Pancreas (tissue), 10 donors: ENCODE measurements around the gene GLP2R. TPM values are rescaled to one million over a fixed set of nuclear protein-coding genes. Genes with fewer than 3 reads are reported as not detected.
A peak's percentile ranks its signal among the peaks of the same experiment; 100 is the strongest.

ENCODE experiments used
- ATAC-seq, 4 donors: fragments of 200-7000 bp; cut with Tn5 transposase; one replicate each; pipeline versions ENCODE4 v1.8.0 to v1.9.1; 2020; ENCODE audit warnings: mild to moderate bottlenecking in 4 of 4, moderate library complexity in 4 of 4
- DNase-seq, 6 donors: peaks; one replicate each; pipeline ENCODE4 v3.0.0-alpha.2; 2020
- FAIRE-seq: peaks from 2 replicates; lab custom pipeline; 2012; peaks lifted over from hg19 to GRCh38; lab: Jason Lieb, UNC
- H3K27ac ChIP-seq, 4 donors: fragments of 200-600 bp; sonication (generic); 1 replicate in 3 of 4; 2 replicates in 1 of 4; pipeline versions ENCODE4 v1.5.0 to v1.8.0; 2020
- H3K27me3 ChIP-seq, 4 donors: fragments of 200-600 bp; one replicate each; pipeline ENCODE4 v1.8.0; 2021
- H3K36me3 ChIP-seq, 3 donors: fragments of 200-600 bp; sonication (generic) in 1 of 3; one replicate each; pipeline versions ENCODE4 v1.5.0 to v1.8.0; 2020 to 2021
- H3K4me1 ChIP-seq, 3 donors: fragments of 200-600 bp; one replicate each; pipeline ENCODE4 v1.8.0; 2021
- H3K4me3 ChIP-seq, 4 donors: fragments of 200-600 bp; sonication (generic) in 2 of 4; one replicate each; pipeline versions ENCODE4 v1.5.0 to v1.8.0; 2020 to 2021
- H3K9me3 ChIP-seq, 4 donors: fragments of 200-600 bp; one replicate each; pipeline ENCODE4 v1.8.0; 2021
- WGBS, 2 donors: extraction: QIAGEN DNeasy Blood & Tissue Kit; methylation state at CpG; one replicate each; pipeline ENCODE4 v1.1.7; 2013; 5-methylcytosine and 5-hydroxymethylcytosine counted together
- intact Hi-C, 3 donors: fragments of 100-400 bp; cut with DNase I; formaldehyde crosslinking; loops; one replicate each; pipeline versions ENCODE4 v1.11.1 to v1.14.2; 2022
- polyA plus RNA-seq, 2 donors: library from polyadenylated mRNA; stranded (reverse); fragments of 200-250 nt; gene quantifications; one replicate each; pipeline ENCODE4 v1.2.3, GENCODE V29; 2013
- total RNA-seq, 6 donors: library from RNA; stranded (reverse); fragmentation: NEBNext Ultra II Directional in 4 of 6; extraction: Animal tissue kit (Norgen Biotek cat#: 25700) in 4 of 6; gene quantifications; one replicate each; pipeline versions ENCODE4 v1.2.1 to v1.2.4, GENCODE V29; 2021 to 2023
- TF ChIP-seq, protein P1 (sequence below), 4 donors: fragments of 200-600 bp; sonication (generic) in 3 of 4; IDR thresholded peaks; one replicate each; pipeline versions ENCODE4 v1.5.0 to v1.8.0; 2021; ENCODE audit warnings: antibody characterized with exemption in 4 of 4
- donor health status: healthy with polysubstance abuse.
- donor health status: DM: no; HTN: no; CAD: no; lungs with moderate emphysema.
- donor health status: DM: no; HTN: no; CAD: no.
- donor health status: control.
- donor health status: control.
- donor health status: Bipolar disorder and iron deficiency.
- donor health status: DM: yes; HTN: yes; CAD: no.
- donor health status: DM: no; HTN: no; CAD: no.
- donor health status: DM: no; HTN: no; CAD: no.
- donor health status: DM: yes; HTN: yes; CAD: no.

Gene GLP2R
- total and polyA plus RNA-seq, 8 donors, result 0.39 to 1.7 (median 0.97) TPM

DNA sequence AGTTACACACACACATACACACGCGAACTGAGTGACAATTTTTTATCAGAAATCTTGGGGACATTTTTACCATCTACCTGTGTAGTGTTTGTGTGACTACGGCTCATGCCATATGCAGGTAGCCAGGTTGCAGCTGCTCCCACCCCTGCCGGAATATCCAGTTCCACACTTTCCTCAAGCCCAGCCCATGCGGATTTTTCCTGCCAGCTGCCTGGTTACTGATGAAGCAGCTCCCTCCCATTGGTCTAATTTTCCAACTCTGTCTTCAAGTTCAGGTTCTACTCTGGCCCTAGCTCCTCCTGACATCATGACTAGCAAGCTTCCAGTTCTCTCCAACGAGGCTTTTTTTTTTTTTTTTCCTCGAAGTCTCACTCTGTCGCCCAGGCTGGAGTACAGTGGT lies 8.6 kb upstream of the GLP2R start:
- 27 to 31% methylated on average over 8 of the region's 8 CpGs for whole genome bisulfite sequencing, 2 donors
- peak in 4 of 6 donors; percentile 11 to 24 (median 23) for DNase-seq
- H3K9me3 ChIP-seq, result no peaks in the 10 kb centered on the region
- no peaks in the 10 kb centered on the region for H3K4me1 ChIP-seq
- TF ChIP-seq, protein P1, sequence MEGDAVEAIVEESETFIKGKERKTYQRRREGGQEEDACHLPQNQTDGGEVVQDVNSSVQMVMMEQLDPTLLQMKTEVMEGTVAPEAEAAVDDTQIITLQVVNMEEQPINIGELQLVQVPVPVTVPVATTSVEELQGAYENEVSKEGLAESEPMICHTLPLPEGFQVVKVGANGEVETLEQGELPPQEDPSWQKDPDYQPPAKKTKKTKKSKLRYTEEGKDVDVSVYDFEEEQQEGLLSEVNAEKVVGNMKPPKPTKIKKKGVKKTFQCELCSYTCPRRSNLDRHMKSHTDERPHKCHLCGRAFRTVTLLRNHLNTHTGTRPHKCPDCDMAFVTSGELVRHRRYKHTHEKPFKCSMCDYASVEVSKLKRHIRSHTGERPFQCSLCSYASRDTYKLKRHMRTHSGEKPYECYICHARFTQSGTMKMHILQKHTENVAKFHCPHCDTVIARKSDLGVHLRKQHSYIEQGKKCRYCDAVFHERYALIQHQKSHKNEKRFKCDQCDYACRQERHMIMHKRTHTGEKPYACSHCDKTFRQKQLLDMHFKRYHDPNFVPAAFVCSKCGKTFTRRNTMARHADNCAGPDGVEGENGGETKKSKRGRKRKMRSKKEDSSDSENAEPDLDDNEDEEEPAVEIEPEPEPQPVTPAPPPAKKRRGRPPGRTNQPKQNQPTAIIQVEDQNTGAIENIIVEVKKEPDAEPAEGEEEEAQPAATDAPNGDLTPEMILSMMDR (IDR thresholded peaks at IDR 0.05), result no peak
- no peaks in the 10 kb centered on the region for H3K27me3 ChIP-seq
- H3K27ac ChIP-seq, result no peak overlapping the region
- peak; percentile 35 to 90 (median 76) for ATAC-seq
- H3K4me3 ChIP-seq, result no peak overlapping the region
- intact Hi-C loops, result no loop called here
- no peak for FAIRE-seq
- H3K36me3 ChIP-seq, result no peaks in the 10 kb centered on the region

DNA sequence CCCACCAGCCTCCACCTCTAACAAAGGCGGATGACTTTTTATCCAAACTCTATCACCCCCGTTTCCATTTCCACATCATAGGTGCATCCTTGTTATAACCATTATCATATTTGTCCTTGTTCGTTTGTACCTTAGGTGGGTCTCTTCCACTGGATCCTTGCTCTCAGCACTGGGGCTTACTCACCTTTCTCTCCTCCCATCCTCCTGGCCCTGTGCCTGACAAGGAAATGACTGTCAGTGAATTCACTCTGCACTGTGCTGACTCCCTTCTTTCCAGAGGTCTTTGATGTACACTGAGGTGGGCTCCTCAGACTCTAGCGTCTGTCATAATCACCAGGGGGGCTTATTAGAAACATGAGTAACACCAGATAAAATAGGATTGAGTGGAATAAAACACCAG lies 7.0 kb upstream of the GLP2R start:
- Histone ChIP-seq H3K27ac (no peak overlapping the region), H3K27me3 (no peaks in the 10 kb centered on the region), H3K36me3 (no peaks in the 10 kb centered on the region), H3K4me3 (no peak overlapping the region), H3K9me3 (no peaks in the 10 kb centered on the region), H3K4me1 (no peaks in the 10 kb centered on the region)
- TF ChIP-seq, protein P1 (IDR thresholded peaks at IDR 0.05), result no peak
- 56 to 64% methylated on average over 4 of the region's 4 CpGs for WGBS, 2 donors
- intact Hi-C loops, result no loop called here
- FAIRE-seq (no peak), DNase-seq (no peak), ATAC-seq (no peak)

DNA sequence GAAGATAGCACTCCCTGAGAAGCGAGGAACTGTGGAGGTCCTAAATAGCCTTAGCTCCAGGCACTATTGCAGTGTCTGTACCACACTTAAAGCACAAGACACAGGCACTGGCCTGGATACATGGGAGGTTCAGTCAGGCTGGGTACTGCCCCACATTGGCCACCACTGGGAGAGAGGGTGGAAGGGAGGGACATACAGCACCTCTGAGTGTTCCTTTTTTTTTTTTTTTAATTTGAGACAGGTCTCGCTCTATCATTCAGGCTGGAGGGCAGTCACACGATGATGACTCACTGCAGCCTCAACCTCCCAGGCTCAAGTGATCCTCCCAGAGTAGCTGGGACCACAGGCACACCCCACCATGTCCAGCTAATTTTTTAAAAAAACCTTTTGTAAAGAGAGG lies 5.3 kb upstream of the GLP2R start:
- intact Hi-C loops, result no loop called here
- WGBS, 2 donors, result 47 to 75% methylated on average over 3 of the region's 3 CpGs
- Histone ChIP-seq H3K36me3 (no peaks in the 10 kb centered on the region), H3K4me1 (no peaks in the 10 kb centered on the region), H3K4me3 (no peak overlapping the region), H3K9me3 (no peaks in the 10 kb centered on the region), H3K27ac (no peak overlapping the region), H3K27me3 (no peaks in the 10 kb centered on the region)
- ATAC-seq (no peak), DNase-seq (no peak), FAIRE-seq (no peak)
- TF ChIP-seq, protein P1 (IDR thresholded peaks at IDR 0.05), result no peak

DNA sequence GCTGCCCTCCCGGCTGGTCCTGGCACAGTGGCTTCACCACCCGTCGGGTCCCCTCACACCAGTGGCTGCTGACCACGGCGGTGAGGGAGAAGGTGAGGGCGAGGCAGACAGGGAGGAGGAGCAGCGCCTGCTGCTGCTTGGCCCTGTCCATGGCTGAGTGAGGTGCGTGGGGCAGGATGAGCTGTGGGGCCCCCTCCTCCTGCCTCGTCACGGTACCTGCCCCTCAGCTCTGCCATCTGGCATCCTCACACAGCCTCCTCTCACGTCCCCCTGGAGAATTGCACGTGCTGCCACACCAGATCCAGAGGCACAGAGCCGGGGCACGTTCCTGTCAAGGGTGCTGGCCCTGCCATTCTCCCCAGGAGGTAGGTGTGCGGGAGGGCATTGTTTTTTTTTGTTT lies 3.8 kb upstream of the GLP2R start, which contains the start of gene GSG1L2:
Gene GSG1L2 (minus strand): TSS at position 159 of the 400 bp plus-strand sequence. CDS start 8 bp downstream, at position 151.
- Histone ChIP-seq H3K4me1 (no peaks in the 10 kb centered on the region), H3K27me3 (no peaks in the 10 kb centered on the region), H3K4me3 (no peak within 1 kb of the TSS), H3K36me3 (no peaks in the 10 kb centered on the region), H3K27ac (no peak within 1 kb of the TSS), H3K9me3 (no peaks in the 10 kb centered on the region)
- intact Hi-C loops, result no loop called here
- ATAC-seq (no peak), FAIRE-seq (no peak), DNase-seq (no peak)
- WGBS, 2 donors, result 45 to 64% methylated on average over 12 to 15 of the region's 15 CpGs
- TF ChIP-seq, protein P1 (IDR thresholded peaks at IDR 0.05), result no peak

DNA sequence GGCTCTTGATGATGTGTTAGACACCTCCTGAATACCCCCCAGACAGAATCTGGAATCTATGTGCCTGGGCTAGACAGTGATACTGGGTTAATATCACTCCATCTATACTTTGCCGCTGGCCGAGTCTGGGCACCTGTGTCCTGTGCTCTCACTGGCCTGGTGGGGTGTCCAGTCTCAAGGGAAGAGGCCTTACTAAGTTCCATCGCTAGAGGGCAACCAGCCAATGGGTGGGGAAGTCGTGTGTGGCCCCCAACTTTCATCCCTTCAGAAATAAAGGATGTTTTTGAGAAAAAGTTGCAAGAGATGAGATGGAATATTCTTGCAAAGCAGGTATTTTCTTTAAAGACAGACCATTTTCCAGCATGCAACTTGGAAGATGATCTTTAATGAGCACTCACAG lies 1.6 kb upstream of the GLP2R start:
- Histone ChIP-seq H3K4me1 (no peaks in the 10 kb centered on the region), H3K36me3 (no peaks in the 10 kb centered on the region), H3K27me3 (no peaks in the 10 kb centered on the region), H3K27ac (no peak overlapping the region), H3K4me3 (no peak overlapping the region), H3K9me3 (no peaks in the 10 kb centered on the region)
- no peak for DNase-seq
- 47 to 54% methylated on average over 4 of the region's 4 CpGs for WGBS, 2 donors
- TF ChIP-seq, protein P1 (IDR thresholded peaks at IDR 0.05), result no peak
- no peak for FAIRE-seq
- intact Hi-C loops, result no loop called here
- ATAC-seq, result no peak
